Measurements from ENCODE around the gene EID3. TPM values are rescaled to one million over a fixed set of nuclear protein-coding genes. Genes with fewer than 3 reads are reported as not detected.

The EID3 gene
- total and polyA plus RNA-seq, 2 of the 8 experiments (the other 6 are each of a cell fraction or from before 2014, with no cell fraction given), result 1.2 to 2.8 TPM

DNA sequence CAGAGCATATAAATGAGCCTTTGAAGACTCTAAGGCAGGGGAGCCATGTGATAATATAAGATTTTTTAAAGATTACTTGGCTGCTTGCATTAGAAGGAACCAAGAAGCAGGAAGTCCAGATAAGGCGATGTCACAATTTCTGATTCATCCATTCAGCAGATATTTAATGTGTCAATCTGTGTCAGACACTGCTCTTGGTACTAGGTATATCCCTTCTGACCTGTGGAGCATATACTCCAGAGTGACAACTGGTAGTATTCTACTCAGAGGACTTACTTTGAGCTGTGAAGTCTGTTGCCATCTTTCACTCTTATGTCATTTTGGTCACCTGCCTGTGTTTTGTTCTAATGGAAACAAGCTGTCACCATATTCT lies 10.7 kb downstream of the EID3 start:
- POLR2A ChIA-PET (ENCODE audit: partially characterized antibody), result interaction anchor here (1.5 to 1.8 kb wide), 2 partner anchors 14 to 15 kb away, joined by 3 to 5 read pairs; no protein-coding TSS in a partner anchor
- H4K5ac ChIP-seq (ENCODE audit: insufficient read length, low read depth, low read length), result no peak overlapping the region
- H2BK5ac ChIP-seq (ENCODE audit: low read depth, low read length), result no peak overlapping the region
- no peak overlapping the region for H3K9ac ChIP-seq (replicated peaks in 1 of 4; ENCODE audit: extremely low read depth in 1 of 4, low read depth in 3 of 4, low read length in 3 of 4)
- no peak overlapping the region for H3K14ac ChIP-seq (ENCODE audit: insufficient read length)
- H2BK15ac ChIP-seq (ENCODE audit: low read length), result no peak overlapping the region
- H3K18ac ChIP-seq (ENCODE audit: extremely low read depth, low read length), result no peak overlapping the region
- H3K9me3 ChIP-seq (ENCODE audit: insufficient read depth in 2 of 2, low read depth in 1 of 2, low read length in 1 of 2), result no peaks in the 10 kb centered on the region
- H2BK12ac ChIP-seq (ENCODE audit: low read depth, low read length), result no peak overlapping the region
- H3K4me1 ChIP-seq (replicated peaks in 1 of 4; ENCODE audit: control insufficient read depth in 3 of 4, insufficient read depth in 4 of 4, low read length in 3 of 4), result no peaks in the 10 kb centered on the region
- 95% methylated on average over 1 of the region's 1 CpG; no CpG with 5 or more reads in 1 of the 2 experiments for WGBS, 2 experiments (ENCODE audit: extremely low coverage in 1 of 2, insufficient coverage in 1 of 2, insufficient read length in 1 of 2, insufficient replicate concordance in 2 of 2, low coverage in 1 of 2, low lambda C conversion rate in 2 of 2, missing lambda C conversion rate in 1 of 2)
- no peak overlapping the region for H3K56ac ChIP-seq (replicated peaks; ENCODE audit: insufficient read length, low read depth, low read length)
- no peak overlapping the region for H2AK5ac ChIP-seq (ENCODE audit: low read depth, low read length)
- no peak overlapping the region for H3K4ac ChIP-seq (replicated peaks; ENCODE audit: insufficient read length, low read depth, low read length)
- H3K27me3 ChIP-seq (replicated peaks in 1 of 4; ENCODE audit: control insufficient read depth in 3 of 4, extremely low read depth in 1 of 4, insufficient read depth in 3 of 4, low read length in 3 of 4), result no peaks in the 10 kb centered on the region
- no peak overlapping the region for H2BK20ac ChIP-seq (ENCODE audit: low read length)
- no peak overlapping the region for H4K8ac ChIP-seq (ENCODE audit: extremely low read depth, insufficient read depth, low read length)
- TF ChIP-seq BCL11A (IDR thresholded peaks at IDR 0.05; ENCODE audit: low read depth in 2 of 2, low read length in 2 of 2) (no peak), SP4 (IDR thresholded peaks at IDR 0.05; ENCODE audit: low read length) (no peak), KDM4A (IDR thresholded peaks at IDR 0.05; ENCODE audit: low read depth, low read length, severe bottlenecking) (no peak), JUN (IDR thresholded peaks at IDR 0.05; ENCODE audit: low read depth, low read length) (no peak), JUND (IDR thresholded peaks at IDR 0.05; ENCODE audit: low read length) (no peak), MAFK (IDR thresholded peaks at IDR 0.05; ENCODE audit: low read depth, low read length) (no peak), CEBPB (IDR thresholded peaks at IDR 0.05; ENCODE audit: low read depth, low read length) (no peak)
- H3K79me1 ChIP-seq (ENCODE audit: low read depth, low read length), result peaks cover 4% of the 10 kb centered on the region
- H3K4me2 ChIP-seq (ENCODE audit: insufficient read depth in 1 of 2, low read depth in 2 of 2, low read length in 2 of 2), result no peak overlapping the region
- peaks cover 2 to 5% of the 10 kb centered on the region in 2 experiments for H4K20me1 ChIP-seq (replicated peaks in 1 of 2; ENCODE audit: control insufficient read depth in 1 of 2, insufficient read depth in 2 of 2, low read length in 2 of 2)
- no peak overlapping the region for H2AFZ ChIP-seq (ENCODE audit: low read length)
- no peak overlapping the region for H3K27ac ChIP-seq (ENCODE audit: low read depth, low read length)
- CTCF ChIA-PET (ENCODE audit: partially characterized antibody), result interaction anchor here (1.1 kb wide), 1 partner anchor 12 kb away, joined by 3 read pairs; no protein-coding TSS in a partner anchor
- peaks cover 19 to 79% (median 55%) of the 10 kb centered on the region in 4 experiments for H3K36me3 ChIP-seq (ENCODE audit: control insufficient read depth in 2 of 4, insufficient read depth in 4 of 4, low read length in 3 of 4)
- no peak overlapping the region for H4K91ac ChIP-seq (replicated peaks; ENCODE audit: insufficient read length, low read length)
- DNase-seq (ENCODE audit: low read depth in 1 of 2, low spot score in 2 of 2) (no peak), FAIRE-seq (no peak)
- no peak overlapping the region for H2BK120ac ChIP-seq (replicated peaks; ENCODE audit: low read depth, low read length)
- H3K79me2 ChIP-seq (ENCODE audit: control insufficient read depth in 1 of 2, insufficient read depth in 2 of 2, low read length in 2 of 2), result peaks cover 0 to 16% of the 10 kb centered on the region in 2 experiments; a peak in 2 of 4 replicates
- no peaks in the 10 kb centered on the region for H3K23me2 ChIP-seq (ENCODE audit: low read depth, low read length)
- no peak overlapping the region for H3K4me3 ChIP-seq (ENCODE audit: extremely low read depth in 1 of 4, insufficient read depth in 2 of 4, low read depth in 3 of 4, low read length in 4 of 4)
- H3K23ac ChIP-seq (ENCODE audit: insufficient read length), result no peak overlapping the region
